ENCODE results near the gene GTF2H2C_2.
"Not testable (repeated sequence)": the region's sequence is repeated elsewhere in the genome, so short reads cannot be mapped to it uniquely, and the experiment has no call there.

DNA sequence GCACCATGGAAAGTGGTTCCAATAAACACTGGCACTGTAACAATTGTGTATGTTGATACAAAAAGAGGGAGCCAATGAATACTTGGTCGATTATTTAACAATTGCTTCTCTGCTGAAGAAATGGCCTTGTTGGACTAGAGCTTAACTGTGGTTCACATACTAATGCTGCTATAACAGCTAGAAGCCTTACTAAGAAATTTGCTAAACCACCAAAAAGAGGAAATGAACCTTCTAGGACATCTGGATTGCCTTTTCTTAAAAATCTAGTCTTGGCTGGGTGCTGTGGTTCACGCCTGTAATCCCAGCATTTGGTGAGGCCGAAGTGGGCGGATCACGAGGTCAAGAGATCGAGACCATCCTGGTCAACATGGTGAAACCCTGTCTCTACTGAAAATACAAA lies 41.9 kb downstream of the GTF2H2C_2 start:
- TF ChIP-seq, protein P1, sequence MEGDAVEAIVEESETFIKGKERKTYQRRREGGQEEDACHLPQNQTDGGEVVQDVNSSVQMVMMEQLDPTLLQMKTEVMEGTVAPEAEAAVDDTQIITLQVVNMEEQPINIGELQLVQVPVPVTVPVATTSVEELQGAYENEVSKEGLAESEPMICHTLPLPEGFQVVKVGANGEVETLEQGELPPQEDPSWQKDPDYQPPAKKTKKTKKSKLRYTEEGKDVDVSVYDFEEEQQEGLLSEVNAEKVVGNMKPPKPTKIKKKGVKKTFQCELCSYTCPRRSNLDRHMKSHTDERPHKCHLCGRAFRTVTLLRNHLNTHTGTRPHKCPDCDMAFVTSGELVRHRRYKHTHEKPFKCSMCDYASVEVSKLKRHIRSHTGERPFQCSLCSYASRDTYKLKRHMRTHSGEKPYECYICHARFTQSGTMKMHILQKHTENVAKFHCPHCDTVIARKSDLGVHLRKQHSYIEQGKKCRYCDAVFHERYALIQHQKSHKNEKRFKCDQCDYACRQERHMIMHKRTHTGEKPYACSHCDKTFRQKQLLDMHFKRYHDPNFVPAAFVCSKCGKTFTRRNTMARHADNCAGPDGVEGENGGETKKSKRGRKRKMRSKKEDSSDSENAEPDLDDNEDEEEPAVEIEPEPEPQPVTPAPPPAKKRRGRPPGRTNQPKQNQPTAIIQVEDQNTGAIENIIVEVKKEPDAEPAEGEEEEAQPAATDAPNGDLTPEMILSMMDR (conservative IDR thresholded peaks at IDR 0.05; ENCODE audit: low read depth, low read length) = not testable (repeated sequence)
- not testable (repeated sequence) for TF ChIP-seq EZH2 (IDR thresholded peaks at IDR 0.05; ENCODE audit: low read length, unreplicated experiment); EZH2phosphoT487 (IDR thresholded peaks at IDR 0.05; ENCODE audit: borderline replicate concordance, low read length)
